HG02571 (cell line): ENCODE results near the gene MSANTD1.

Source experiments
- ATAC-seq: cut with Tn5 transposase; IDR thresholded peaks from one replicate; pipeline ENCODE4 v1.9.1; 2021; ENCODE audit warnings: mild to moderate bottlenecking, moderate library complexity; ENCODE audit not compliant: unreplicated experiment

Gene MSANTD1

DNA sequence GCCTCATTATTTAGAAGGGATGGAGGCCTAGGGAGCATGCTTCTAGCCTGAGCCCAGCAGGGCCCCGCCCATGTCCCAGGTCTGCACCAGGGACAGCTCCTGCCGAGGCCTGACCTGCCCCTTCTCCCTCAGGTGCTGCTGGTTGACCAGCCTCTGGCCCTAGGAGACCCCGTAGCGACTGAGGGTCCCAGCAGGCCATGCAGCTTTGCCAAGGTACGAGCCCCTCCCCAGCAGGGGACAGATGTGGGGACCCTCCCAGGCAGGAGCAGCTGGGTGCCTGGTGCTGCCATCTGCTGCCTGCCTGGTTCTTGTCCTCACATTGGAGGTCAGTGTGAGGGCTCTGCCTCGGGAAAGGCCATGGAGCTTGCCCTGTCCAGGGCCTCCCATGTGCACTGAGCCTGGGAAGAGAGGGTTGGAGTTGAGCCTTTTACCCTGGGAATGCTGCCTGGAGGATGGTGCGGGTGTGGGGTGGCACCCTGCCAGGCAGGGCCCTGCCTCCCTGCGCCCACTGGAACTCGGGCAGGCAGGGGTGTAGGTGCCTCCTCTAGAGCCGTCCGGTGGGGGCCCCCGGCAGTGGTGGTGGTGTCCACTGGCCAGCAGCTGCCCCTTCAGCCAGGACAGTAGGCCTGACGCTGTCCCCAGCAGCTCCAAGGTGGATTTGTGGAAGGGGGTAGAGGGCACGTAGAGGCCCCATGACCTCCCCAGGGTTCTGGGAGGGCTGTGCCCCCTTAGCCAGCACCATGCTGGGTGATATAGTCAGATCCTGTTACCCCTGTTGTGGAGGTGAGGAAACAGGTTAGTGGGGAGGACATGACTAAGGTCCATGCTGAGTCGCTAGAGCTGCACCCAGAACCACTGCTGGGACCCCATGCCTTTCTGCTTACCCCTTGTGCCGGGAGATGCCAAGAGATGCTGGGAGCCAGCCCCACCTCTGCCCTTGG, 2.2 kb upstream of the MSANTD1 start:
- no peak for ATAC-seq

DNA sequence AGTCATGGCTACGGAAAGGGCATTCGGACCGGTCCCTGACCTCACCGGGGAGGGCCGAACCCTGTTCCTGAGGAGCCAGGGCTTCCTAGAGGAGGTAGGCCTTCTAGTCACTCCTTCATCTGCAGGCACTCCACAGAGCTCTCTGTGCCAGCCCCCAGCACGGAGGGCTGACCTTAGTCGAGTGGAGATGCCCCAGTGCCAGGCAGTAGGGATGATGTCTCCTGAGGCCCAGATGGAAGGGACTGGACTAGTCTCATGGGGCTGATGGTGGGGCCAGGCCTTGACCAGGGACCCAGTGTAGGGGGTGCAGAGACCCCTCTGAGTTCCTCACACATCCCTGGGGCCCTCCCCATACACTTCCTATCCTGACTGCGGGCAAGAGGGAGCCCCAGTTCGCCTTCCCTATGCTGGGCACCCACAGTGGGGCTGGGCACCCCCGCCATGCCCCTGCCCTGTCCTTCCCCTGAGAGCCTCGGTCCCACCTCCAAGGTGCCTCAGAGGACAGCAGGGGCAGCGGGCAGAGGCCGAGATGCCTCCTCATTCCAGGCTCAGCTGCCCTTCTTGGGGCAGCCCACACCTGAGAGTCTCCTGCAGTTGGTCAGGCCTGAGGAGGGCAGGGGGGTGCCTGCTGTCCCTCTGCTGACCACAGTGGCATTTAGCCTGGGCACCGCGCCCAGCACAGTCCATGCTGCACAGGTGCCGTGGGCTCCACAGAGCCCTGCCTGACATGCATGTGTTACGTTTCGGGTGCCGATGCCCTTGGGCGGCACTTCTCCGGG, 1.4 kb upstream of the MSANTD1 start:
- no peak for ATAC-seq

DNA sequence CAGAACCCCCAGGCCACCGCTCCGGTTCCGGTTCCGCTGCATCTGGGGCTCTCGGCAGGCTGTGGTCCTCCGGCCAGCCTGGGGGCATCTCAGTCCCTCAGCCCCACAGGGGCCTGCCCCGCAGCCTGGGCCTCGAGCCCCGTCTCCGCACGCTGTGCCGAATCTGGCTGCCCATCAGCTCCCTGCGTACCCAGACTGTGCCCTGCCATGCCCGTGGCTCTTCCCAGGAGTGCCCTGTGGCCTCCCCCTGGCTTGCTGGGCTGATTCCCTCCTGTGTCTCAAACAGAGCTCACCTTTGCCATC, 830 bp upstream of the MSANTD1 start:
- no peak for ATAC-seq

DNA sequence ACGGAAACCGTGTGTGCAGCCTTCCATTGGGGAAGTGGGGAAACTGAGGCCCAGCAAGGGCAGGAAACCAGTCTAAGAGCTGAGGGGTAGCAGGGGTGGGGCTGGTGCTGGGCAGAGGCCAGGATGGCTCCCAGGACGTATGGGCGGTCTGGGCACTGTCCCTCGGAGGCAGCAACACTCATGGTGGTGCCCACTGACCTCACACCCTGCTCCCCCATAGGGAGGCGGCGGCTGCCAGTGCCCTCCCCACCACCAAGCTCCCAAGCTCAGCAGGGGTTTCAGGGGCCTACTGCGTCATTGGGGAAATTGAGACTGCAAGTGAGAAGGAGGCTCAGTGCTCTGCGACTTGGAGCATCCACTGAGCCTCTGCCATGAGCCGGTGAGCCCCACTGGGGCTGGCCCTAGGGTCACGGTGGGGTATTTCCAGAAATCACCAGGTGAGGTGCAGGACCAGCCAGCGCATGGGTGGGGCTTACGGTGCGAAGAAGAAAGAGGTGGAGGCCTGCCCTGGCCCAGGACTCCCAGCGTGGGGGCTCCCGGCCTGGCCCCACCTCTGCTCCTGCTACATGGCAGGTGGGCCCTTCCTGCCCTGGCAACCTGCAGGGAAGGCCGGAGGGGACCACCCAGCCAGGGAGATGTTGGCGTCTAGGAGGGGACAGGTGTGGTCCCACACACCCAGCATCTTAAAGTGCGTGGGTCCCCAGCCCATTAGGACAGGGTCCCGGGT, 915 bp downstream of the MSANTD1 start:
- no peak for ATAC-seq

DNA sequence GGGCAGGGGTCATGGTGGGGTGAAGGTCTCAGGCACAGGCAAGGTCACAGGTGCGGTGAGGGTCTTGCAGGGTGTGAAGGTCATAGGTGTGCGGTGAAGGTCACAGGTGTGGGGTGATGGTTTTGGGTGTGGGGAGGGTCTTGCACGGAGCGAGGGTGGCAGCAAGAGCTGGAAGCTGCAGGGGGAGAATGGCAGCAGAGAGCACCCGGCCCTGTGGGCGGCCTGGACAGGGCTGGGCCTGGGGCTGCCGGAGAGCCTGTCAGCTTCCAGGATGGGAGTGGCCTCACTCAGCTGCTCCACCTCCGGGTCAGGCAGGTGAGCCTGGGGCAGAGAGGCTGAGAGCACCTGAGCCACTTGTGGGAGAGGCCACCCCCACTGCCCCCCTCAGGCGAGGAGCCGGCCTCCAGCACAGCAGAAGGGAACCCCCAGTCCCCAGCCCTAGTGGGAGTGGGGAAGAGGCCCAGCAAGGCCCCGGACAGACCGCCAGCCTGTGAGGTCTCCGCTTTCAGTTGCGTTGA, 1.5 kb downstream of the MSANTD1 start:
- no peak for ATAC-seq

DNA sequence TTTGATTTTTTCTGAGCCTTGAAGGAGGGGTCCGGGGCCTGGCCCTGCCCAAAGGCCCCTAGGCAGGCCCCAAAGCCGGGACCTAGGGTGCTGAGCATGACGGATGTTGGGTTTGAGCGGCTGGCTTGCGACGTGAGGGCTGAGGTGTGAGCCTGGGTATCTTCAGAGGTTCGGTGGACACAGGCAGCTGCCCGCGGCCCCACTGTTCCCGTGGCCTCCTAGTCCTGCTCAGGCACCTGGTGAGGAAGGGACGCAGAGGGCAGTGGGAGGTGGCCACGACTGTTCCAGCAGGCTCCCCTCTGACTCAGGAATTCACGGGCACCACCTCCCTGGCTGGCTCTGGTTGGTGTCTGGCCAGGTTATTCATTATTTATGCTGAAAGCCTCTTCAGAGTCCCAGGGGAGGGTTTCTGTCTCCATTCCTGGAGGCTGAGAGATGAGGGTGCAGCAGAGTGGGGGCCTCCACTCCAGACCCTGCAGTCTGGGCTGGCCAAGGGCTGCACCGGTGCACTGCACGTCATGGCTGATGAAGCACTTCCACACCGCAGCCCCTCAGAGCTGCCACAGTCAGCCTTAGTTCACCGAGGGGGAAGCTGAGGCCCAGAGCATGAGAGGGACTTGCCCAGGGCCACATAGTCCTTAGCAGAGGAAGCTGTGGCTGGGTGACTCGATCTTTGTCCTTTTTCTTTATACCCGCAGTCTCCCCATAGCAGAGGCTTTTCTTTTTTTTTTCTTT, 2.2 kb downstream of the MSANTD1 start:
- ATAC-seq: no peak

DNA sequence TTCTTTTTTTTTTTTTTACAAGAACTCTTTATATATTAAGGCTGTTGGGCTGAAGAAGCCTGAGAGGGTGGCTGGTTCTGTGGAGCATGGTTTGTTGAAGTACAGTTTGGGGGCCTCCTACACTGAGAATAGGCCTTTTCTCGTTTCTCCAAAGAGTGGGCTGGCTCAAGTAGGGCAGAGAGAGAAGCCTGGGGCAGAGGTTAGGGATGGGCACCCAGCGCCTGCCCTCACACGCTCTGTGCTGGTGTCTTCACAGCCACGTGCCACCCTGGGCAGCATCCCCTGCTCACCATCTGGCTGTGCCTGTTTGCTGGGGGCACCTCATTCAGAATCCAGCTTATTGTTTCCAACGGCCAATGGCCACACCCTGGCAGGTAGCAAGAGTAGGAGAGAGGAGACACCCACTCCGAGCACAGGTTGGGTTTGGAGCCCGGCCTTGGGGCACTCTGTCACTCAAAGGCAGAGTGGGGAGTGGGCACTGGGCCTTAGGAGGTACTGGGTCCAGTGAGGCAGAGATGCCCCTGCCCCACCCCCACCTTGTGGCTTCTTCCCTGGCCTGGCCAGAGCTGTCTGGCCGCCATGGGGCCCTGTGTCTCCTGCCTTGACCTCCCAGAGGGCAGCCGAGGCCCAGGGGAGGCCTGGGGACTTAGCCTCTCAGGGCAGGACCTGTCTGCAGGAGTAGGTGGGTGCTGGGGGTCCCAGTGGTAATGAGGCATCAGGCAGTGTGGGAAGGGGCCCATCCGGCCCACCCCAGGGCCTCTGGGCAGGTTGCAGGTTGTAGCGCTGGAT, 2.9 kb downstream of the MSANTD1 start:
- ATAC-seq: no peak

DNA sequence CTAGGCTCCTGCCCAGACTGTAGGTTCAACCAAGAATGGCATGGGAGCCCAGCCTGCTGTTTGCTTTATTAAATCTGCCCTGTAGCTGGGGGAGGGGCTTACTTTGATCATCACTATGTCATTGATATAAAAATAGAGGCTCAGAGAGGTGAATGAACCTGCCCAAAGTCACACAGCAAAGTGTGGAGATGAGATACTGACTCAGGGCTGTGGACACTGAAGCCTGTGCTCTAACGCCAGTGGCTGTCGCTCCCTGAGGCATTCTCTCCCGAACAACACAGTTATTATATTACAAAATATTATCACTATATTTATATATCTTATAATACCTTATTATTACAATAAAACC, 3.5 kb downstream of the MSANTD1 start:
- no peak for ATAC-seq

DNA sequence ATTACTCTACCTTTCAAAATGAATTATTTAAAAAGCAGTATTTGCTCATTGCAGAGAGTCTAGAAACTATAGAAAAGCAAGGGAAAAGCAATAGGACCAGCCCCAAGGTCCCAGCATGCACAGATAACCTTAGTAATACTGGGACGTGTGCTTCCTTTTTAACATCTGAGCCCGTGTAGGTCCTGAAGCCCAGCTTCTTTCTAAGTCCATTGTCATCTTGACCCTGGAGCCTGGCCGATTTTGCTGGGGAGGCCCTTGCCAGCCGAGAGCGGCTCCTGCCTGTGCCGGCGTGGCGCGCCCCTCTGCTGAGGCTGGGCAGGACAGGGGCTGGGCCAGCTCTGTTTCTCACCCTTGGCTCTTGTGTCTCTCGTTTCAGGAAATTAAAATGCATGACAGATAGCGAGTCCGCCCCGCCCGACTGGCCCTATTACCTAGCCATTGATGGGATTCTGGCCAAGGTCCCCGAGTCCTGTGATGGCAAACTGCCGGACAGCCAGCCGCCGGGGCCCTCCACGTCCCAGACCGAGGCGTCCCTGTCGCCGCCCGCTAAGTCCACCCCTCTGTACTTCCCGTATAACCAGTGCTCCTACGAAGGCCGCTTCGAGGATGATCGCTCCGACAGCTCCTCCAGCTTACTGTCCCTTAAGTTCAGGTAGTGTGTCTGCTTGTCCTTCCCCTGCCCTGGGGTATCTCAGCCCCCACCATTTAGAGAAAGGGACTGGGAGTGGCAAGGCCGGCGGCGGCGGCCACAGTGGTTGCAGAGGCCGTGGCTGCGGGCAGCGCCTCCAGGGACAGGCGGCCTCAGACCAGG, 4.1 kb downstream of the MSANTD1 start:
- ATAC-seq: no peak

DNA sequence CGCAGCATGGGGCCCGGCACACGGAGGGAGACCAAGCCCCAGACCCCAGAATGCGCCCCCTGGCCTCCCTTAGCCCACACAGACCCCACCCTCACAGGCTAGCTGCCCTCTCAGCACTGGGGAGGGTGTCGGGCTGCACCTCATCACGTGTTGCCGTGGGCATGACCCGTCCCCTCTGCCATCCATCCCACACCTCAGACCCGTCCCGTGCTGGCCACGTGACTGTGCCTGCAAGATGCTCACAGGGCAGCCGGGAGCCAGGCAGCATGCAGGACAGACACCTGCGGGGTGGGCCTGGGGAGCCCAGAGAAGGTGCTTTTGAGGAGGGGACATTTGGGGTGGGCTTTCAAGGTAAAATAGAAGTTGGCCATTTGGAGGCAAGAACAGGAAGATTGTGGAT, 4.8 kb downstream of the MSANTD1 start:
- ATAC-seq: no peak

DNA sequence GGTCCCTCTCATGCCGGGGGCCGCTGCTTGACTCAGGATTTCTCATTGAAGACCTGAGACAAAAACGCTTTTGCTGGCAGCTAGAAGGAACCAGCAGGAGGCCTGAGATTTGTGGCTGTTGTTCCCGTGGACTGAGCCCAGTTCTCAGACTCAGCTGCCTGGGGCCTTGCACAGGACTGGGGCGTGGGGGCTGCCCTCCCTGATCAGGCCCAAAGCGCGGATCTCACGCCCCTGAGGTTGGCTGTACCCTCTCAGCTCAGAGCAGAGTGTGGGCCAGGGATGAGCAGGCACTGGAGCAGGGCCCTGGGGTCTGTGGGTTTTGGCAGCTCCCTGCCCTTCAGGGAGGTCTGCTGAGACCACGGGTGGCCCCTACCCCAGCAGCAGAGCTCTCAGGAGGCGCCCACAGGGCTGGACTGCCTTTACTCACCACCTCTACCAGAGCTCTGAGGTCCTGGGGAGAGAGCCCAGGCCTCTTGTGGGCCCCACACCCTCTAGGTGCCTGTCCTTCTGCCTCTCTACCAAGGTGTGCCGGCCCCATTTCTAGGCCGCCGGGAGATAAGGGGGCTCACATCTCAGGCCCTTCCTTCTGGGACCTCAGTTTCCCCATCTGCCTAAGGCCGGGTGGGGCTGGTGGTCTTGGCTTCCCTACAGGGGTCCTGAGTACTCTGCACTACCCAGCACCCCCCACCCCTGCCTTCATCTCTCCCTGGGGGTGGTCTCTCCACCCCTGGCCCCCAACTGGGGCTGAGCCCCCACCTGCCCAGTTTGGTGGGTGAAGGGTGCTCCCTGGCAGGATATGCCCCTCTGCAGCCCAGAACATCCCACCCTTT, 5.6 kb downstream of the MSANTD1 start:
- no peak for ATAC-seq

DNA sequence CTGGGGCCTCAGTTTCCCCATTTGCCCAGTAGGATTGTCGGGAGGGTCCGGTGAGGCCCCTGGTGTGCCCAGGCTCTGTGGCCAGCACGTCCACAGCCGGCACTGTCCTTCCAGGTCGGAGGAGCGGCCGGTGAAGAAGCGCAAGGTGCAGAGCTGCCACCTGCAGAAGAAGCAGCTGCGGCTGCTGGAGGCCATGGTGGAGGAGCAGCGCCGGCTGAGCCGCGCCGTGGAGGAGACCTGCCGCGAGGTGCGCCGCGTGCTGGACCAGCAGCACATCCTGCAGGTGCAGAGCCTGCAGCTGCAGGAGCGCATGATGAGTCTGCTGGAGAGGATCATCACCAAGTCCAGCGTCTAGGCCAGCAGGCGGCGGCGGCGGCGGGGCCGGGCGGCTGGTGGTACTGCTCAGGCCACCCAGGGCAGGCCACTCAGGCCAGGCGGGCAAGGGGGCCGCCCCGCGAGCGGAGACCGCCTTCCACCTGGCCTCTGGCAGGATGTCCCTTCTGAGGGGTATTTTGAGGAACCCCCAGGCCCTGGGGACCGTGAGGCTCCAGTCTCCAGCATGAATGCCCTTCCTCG, 6.7 kb downstream of the MSANTD1 start:
- ATAC-seq: no peak

DNA sequence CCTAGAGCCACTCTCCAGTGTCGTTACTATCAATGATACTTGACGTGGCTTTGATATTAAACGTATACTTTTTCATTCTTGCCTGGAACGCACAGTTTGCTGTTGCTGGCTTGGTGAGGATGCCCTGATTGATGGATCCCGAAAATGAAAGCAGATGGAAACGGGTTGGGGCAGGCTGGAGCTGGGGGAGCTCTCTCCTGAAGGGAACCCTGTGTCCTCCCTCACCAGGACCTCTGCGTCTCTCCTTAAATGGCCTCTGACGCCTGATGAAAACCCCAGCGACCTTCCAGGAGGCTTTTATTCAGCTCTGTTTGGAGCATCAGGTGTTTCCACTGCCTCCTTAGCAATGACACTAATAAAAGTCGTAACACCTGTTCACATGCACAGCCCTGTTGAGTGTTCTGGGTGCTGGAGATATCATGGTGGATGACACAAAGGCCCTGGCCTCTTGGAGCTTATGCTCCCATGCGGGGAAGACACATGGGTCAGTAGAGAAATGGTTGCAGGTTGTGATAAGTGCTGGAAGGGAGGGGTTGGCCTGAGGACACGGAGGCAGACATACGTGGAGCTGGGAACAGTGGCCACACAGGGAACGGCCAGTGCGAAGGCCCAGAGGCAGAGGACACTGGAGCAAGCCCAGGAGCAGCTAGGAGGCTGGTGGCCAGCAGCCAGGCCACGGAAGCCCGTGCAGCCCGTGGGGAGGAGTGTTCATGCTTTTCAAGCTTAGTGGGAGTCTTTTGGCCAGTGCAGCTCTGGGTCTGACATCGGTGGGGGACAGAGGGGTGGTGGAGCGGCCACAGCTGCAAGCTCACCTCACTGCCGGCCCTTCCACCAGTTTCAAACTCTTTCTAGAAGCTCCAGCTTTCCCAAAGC, 7.5 kb downstream of the MSANTD1 start:
- ATAC-seq: no peak

DNA sequence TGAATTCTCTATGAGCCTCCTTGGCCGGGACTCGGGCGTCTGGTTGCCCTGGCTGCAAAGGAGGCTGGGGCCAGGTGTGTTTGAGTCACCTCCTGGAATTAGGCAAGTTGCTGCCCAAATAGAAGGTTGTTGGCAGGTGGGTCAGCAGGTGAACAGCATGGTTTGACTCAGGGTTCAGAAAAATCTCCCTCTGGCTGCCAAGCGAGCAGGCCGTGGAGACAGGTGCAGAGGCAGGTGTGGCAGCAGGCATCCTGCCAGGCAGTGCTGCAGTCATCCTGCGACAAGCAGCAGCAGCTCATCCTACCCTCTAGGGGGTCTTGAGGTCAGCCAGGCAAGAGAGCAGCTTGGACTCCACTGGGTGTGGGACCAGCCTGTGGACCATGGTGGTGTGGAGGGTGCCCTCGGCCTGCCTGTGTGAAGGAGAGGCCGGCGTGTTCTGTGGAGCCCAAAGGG, 8.2 kb downstream of the MSANTD1 start:
- no peak for ATAC-seq

DNA sequence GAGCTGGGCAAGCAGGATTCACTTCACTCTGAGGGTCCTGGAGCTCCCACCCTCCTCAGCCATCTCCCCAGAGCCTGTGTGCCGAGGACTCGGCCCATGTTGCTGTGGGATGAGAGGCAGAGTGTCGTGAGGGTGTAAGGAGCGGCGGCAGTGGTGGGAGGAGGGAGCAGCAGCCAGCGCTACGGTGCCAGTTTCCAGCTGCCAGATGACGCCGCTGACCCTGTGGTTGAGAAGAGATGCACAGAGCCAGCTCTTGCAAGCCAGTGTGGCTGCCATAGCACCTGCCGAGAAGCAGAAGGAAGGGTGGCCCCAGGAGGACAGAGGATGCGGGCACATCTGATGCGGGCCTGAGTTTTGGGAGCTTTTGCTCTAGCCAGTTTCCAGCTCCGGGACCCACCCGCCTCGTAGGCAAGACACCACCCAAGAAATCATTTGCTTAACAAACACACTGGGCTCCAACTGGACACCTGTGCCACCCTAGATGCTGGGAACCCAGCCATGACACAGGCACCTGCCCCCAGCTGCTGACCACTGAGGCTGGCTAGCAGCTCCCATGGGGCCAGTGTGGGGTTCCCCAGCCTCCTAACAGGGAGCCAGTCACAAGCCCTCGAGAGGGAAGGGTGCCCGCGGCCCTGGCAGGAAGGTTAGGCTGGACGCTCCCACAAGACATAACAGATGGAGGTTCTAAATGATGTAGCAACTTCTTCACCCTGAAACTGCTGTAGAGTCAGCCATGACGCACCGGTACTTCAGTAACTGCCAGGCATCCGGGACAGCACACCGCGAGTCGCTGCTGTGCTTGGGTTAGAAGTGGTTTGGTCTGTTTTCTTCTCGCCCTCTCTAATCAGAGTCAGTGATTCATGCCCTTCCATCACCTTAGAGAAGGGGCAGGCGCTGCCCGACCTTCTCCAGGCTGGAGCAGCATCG, 8.9 kb downstream of the MSANTD1 start:
- ATAC-seq: no peak
